H1 (cell line): ENCODE results near the gene CPA4. TPM values are rescaled to one million over a fixed set of nuclear protein-coding genes. Genes with fewer than 3 reads are reported as not detected.

Experiments
- CTCF ChIA-PET: fragments of 300-600 bp; sonication (Branson Sonifier 250); formaldehyde crosslinking; loops from one replicate; lab custom pipeline; 2021; ENCODE audit not compliant: partially characterized antibody; lab: Charles Lee
- POLR2A ChIA-PET: fragments of 300-600 bp; sonication (Branson Sonifier 250); formaldehyde crosslinking; loops from one replicate; lab custom pipeline; 2021; ENCODE audit warnings: inconsistent platforms; ENCODE audit not compliant: partially characterized antibody; lab: Charles Lee
- DNase-seq, 2 experiments: peaks; one replicate each; pipeline versions ENCODE4 v3.0.0 to v3.0.0-alpha.2; 2010 to 2022; ENCODE audit warnings: low spot score in 2 of 2, low read depth in 1 of 2, mixed read lengths in 1 of 2
- FAIRE-seq: peaks from 2 replicates; lab custom pipeline; 2011; peaks lifted over from hg19 to GRCh38; lab: Jason Lieb, UNC
- H2AFZ ChIP-seq: 2 replicates; pipeline ENCODE4 v1.8.1; 2012; ENCODE audit warnings: low read length, inconsistent platforms
- H2AK5ac ChIP-seq: 2 replicates; pipeline ENCODE4 v1.6.1; 2013; ENCODE audit warnings: low read depth, low read length
- H2BK120ac ChIP-seq: replicated peaks from 2 replicates; pipeline ENCODE3; 2013; ENCODE audit warnings: low read depth, low read length, inconsistent platforms
- H2BK12ac ChIP-seq: 2 replicates; pipeline ENCODE4 v1.6.1; 2013; ENCODE audit warnings: low read depth, low read length
- H2BK15ac ChIP-seq: 2 replicates; pipeline ENCODE4 v1.6.1; 2013; ENCODE audit warnings: low read length
- H2BK20ac ChIP-seq: 2 replicates; pipeline ENCODE4 v1.6.1; 2013; ENCODE audit warnings: low read length
- H2BK5ac ChIP-seq: 2 replicates; pipeline ENCODE4 v1.6.1; 2013; ENCODE audit warnings: low read depth, low read length
- H3K14ac ChIP-seq: 2 replicates; pipeline ENCODE4 v1.6.1; 2013; ENCODE audit warnings: inconsistent platforms; ENCODE audit not compliant: insufficient read length
- H3K18ac ChIP-seq: 2 replicates; pipeline ENCODE4 v1.6.1; 2013; ENCODE audit warnings: low read length; ENCODE audit errors: extremely low read depth
- H3K23ac ChIP-seq: 2 replicates; pipeline ENCODE4 v1.6.1; 2013; ENCODE audit warnings: inconsistent platforms; ENCODE audit not compliant: insufficient read length
- H3K23me2 ChIP-seq: 2 replicates; pipeline ENCODE4 v1.6.1; 2013; ENCODE audit warnings: low read depth, low read length
- H3K27ac ChIP-seq: 2 replicates; pipeline ENCODE4 v1.6.1; 2011; ENCODE audit warnings: low read depth, low read length, inconsistent platforms
- H3K27me3 ChIP-seq, 4 experiments: replicated peaks in 1 of 4; 1 replicate in 1 of 4; 2 replicates in 3 of 4; pipeline versions ENCODE4 v1.6.1 to v1.8.1; 2011 to 2013; ENCODE audit warnings: low read length in 3 of 4, mild to moderate bottlenecking in 3 of 4, inconsistent platforms in 2 of 4, mixed read lengths in 2 of 4, moderate library complexity in 1 of 4; ENCODE audit not compliant: control insufficient read depth in 3 of 4, insufficient read depth in 3 of 4; ENCODE audit errors: extremely low read depth in 1 of 4
- H3K36me3 ChIP-seq, 4 experiments: 2 replicates each; pipeline versions ENCODE4 v1.6.1 to v1.8.1; 2011 to 2013; ENCODE audit warnings: mild to moderate bottlenecking in 4 of 4, low read length in 3 of 4, moderate library complexity in 2 of 4, control low read depth in 1 of 4, inconsistent platforms in 1 of 4; ENCODE audit not compliant: insufficient read depth in 4 of 4, control insufficient read depth in 2 of 4
- H3K4ac ChIP-seq: replicated peaks from 2 replicates; pipeline ENCODE3; 2013; ENCODE audit warnings: low read length, low read depth, mixed read lengths, inconsistent platforms; ENCODE audit not compliant: insufficient read length
- H3K4me1 ChIP-seq, 4 experiments: replicated peaks in 1 of 4; 1 replicate in 1 of 4; 2 replicates in 3 of 4; pipeline versions ENCODE4 v1.6.1 to v1.8.1; 2011 to 2013; ENCODE audit warnings: low read length in 3 of 4, inconsistent platforms in 2 of 4, mixed read lengths in 1 of 4; ENCODE audit not compliant: insufficient read depth in 4 of 4, control insufficient read depth in 3 of 4
- H3K4me2 ChIP-seq, 2 experiments: 2 replicates each; pipeline versions ENCODE4 v1.6.1 to v1.8.1; 2011 to 2013; ENCODE audit warnings: low read depth in 2 of 2, low read length in 2 of 2, control low read depth in 1 of 2, inconsistent platforms in 1 of 2, mild to moderate bottlenecking in 1 of 2; ENCODE audit not compliant: insufficient read depth in 1 of 2
- H3K4me3 ChIP-seq, 4 experiments: fragments of 200-600, 300-600 bp in 1 of 4; sonication (generic), shearing (Covaris generic), sonication (Bioruptor Twin) in 1 of 4; 2 replicates each; pipeline versions ENCODE4 v1.5.1 to v1.8.1; 2011 to 2016; ENCODE audit warnings: low read length in 4 of 4, low read depth in 3 of 4, control low read depth in 2 of 4, inconsistent platforms in 2 of 4, mild to moderate bottlenecking in 2 of 4, mixed read lengths in 1 of 4, moderate library complexity in 1 of 4; ENCODE audit not compliant: insufficient read depth in 2 of 4; ENCODE audit errors: extremely low read depth in 1 of 4
- H3K56ac ChIP-seq: replicated peaks from 2 replicates; pipeline ENCODE3; 2013; ENCODE audit warnings: low read depth, mild to moderate bottlenecking, mixed read lengths, low read length, inconsistent platforms; ENCODE audit not compliant: insufficient read length
- H3K79me1 ChIP-seq: 2 replicates; pipeline ENCODE4 v1.6.1; 2013; ENCODE audit warnings: low read depth, low read length, control low read depth
- H3K79me2 ChIP-seq, 2 experiments: 2 replicates each; pipeline versions ENCODE4 v1.6.1 to v1.8.1; 2012 to 2013; ENCODE audit warnings: low read length in 2 of 2, mild to moderate bottlenecking in 2 of 2, inconsistent platforms in 1 of 2; ENCODE audit not compliant: insufficient read depth in 2 of 2, control insufficient read depth in 1 of 2
- H3K9ac ChIP-seq, 4 experiments: replicated peaks in 1 of 4; 1 replicate in 1 of 4; 2 replicates in 3 of 4; pipeline versions ENCODE4 v1.6.1 to v1.8.1; 2011 to 2013; ENCODE audit warnings: low read depth in 3 of 4, low read length in 3 of 4, control low read depth in 2 of 4, mild to moderate bottlenecking in 2 of 4, moderate library complexity in 2 of 4, inconsistent platforms in 1 of 4; ENCODE audit errors: extremely low read depth in 1 of 4
- H3K9me3 ChIP-seq, 2 experiments: 2 replicates each; pipeline versions ENCODE4 v1.6.1 to v1.8.1; 2012 to 2013; ENCODE audit warnings: mild to moderate bottlenecking in 2 of 2, moderate library complexity in 2 of 2, control low read depth in 1 of 2, inconsistent platforms in 1 of 2, low read depth in 1 of 2, low read length in 1 of 2, mixed read lengths in 1 of 2; ENCODE audit not compliant: insufficient read depth in 2 of 2
- H4K20me1 ChIP-seq, 2 experiments: replicated peaks in 1 of 2; 2 replicates each; pipeline versions ENCODE3 to v1.8.1; 2011 to 2013; ENCODE audit warnings: inconsistent platforms in 2 of 2, low read length in 2 of 2, mild to moderate bottlenecking in 1 of 2; ENCODE audit not compliant: insufficient read depth in 2 of 2, control insufficient read depth in 1 of 2
- H4K5ac ChIP-seq: 2 replicates; pipeline ENCODE4 v1.6.1; 2013; ENCODE audit warnings: low read length, low read depth, mixed read lengths, inconsistent platforms; ENCODE audit not compliant: insufficient read length
- H4K8ac ChIP-seq: 2 replicates; pipeline ENCODE4 v1.8.0; 2013; ENCODE audit warnings: mild to moderate bottlenecking, moderate library complexity, low read length, inconsistent platforms; ENCODE audit not compliant: insufficient read depth; ENCODE audit errors: extremely low read depth
- H4K91ac ChIP-seq: replicated peaks from 2 replicates; pipeline ENCODE3; 2013; ENCODE audit warnings: low read length, mixed read lengths, inconsistent platforms; ENCODE audit not compliant: insufficient read length
- BRCA1 ChIP-seq: IDR thresholded peaks from 2 replicates; pipeline ENCODE4 v1.6.1; 2012; ENCODE audit warnings: low read depth, low read length, improper control_type of control experiment
- EGR1 ChIP-seq: IDR thresholded peaks from 2 replicates; pipeline ENCODE4 v1.6.1; 2011; ENCODE audit warnings: low read depth, low read length, borderline replicate concordance
- GABPA ChIP-seq: IDR thresholded peaks from 2 replicates; pipeline ENCODE4 v1.6.1; 2011; ENCODE audit warnings: mild to moderate bottlenecking, low read length, moderate library complexity, borderline replicate concordance; ENCODE audit not compliant: insufficient read depth
- KDM1A ChIP-seq: fragments of 200-600, 300-600 bp; sonication (generic); IDR thresholded peaks from 2 replicates; pipeline ENCODE4 v1.7.1; 2016; ENCODE audit warnings: mild to moderate bottlenecking, low read length, borderline replicate concordance
- RAD21 ChIP-seq, 2 experiments: IDR thresholded peaks in 1 of 2; conservative IDR thresholded peaks in 1 of 2; 2 replicates each; pipeline ENCODE4 v1.6.1; 2011; ENCODE audit warnings: low read depth in 2 of 2, low read length in 2 of 2, improper control_type of control experiment in 1 of 2, inconsistent platforms in 1 of 2, mild to moderate bottlenecking in 1 of 2, moderate library complexity in 1 of 2
- RFX5 ChIP-seq: IDR thresholded peaks from 2 replicates; pipeline ENCODE4 v1.6.1; 2011; ENCODE audit warnings: low read depth, low read length, improper control_type of control experiment, borderline replicate concordance
- RNF2 ChIP-seq: fragments of 200-900, 300-1000 bp; sonication (generic); IDR thresholded peaks from 2 replicates; pipeline ENCODE4 v1.7.1; 2016; ENCODE audit warnings: borderline replicate concordance, low read depth, mild to moderate bottlenecking, antibody characterized with exemption, low read length; ENCODE audit not compliant: poor library complexity, severe bottlenecking; ENCODE audit errors: missing control alignments
- SP2 ChIP-seq: IDR thresholded peaks from 2 replicates; pipeline ENCODE4 v1.6.1; 2012; ENCODE audit warnings: mild to moderate bottlenecking, low read length, inconsistent platforms
- SUZ12 ChIP-seq: fragments of 200-600 bp; sonication (generic); IDR thresholded peaks from 2 replicates; pipeline ENCODE4 v1.6.1; 2012; ENCODE audit warnings: mild to moderate bottlenecking, inconsistent platforms, low read length, moderate library complexity, mixed read lengths
- ZNF274 ChIP-seq: IDR thresholded peaks from 2 replicates; pipeline ENCODE4 v1.7.0; 2012; ENCODE audit warnings: low read length, borderline replicate concordance; ENCODE audit errors: extremely low read depth
- WGBS, 2 experiments: shearing (Covaris generic) in 1 of 2; methylation state at CpG; one replicate each; pipeline versions ENCODE4 v1.1.6 to v1.1.7; 2013 to 2015; ENCODE audit warnings: low lambda C conversion rate in 2 of 2, mixed read lengths in 2 of 2, inconsistent platforms in 1 of 2, low coverage in 1 of 2, missing lambda C conversion rate in 1 of 2; ENCODE audit not compliant: insufficient replicate concordance in 2 of 2, insufficient coverage in 1 of 2, insufficient read length in 1 of 2; ENCODE audit errors: extremely low coverage in 1 of 2, missing lambda C conversion rate in 1 of 2; 5-methylcytosine and 5-hydroxymethylcytosine counted together
- polyA plus RNA-seq, 7 experiments: library from polyadenylated mRNA; depleted of rRNA in 3 of 7; stranded (reverse) in 5 of 7; unstranded in 2 of 7; fragments of >200 nt in 5 of 7; fragments of 200-250 nt in 2 of 7; gene quantifications; 1 replicate in 5 of 7; 2 replicates in 1 of 7; 4 replicates in 1 of 7; pipeline versions ENCODE4 v1.2.1 to v1.2.3, GENCODE V29; 2011 to 2013; ENCODE audit warnings: missing spikeins in 2 of 7, mixed read lengths in 2 of 7
- total RNA-seq: library from RNA; stranded (reverse); fragmentation: NEBNext Ultra II Directional; extraction: Animal tissue kit (Norgen Biotek cat#: 25700); gene quantifications from 2 replicates; pipeline ENCODE4 v1.2.1, GENCODE V29; 2021
- TF ChIP-seq, protein P1 (sequence below): IDR thresholded peaks from 2 replicates; pipeline ENCODE4 v1.6.1; 2012; ENCODE audit warnings: inconsistent platforms

CPA4 gene
- total and polyA plus RNA-seq, 2 of the 8 experiments (the other 6 are each of a cell fraction or from before 2014, with no cell fraction given): 0.03 TPM; not detected in 1

DNA sequence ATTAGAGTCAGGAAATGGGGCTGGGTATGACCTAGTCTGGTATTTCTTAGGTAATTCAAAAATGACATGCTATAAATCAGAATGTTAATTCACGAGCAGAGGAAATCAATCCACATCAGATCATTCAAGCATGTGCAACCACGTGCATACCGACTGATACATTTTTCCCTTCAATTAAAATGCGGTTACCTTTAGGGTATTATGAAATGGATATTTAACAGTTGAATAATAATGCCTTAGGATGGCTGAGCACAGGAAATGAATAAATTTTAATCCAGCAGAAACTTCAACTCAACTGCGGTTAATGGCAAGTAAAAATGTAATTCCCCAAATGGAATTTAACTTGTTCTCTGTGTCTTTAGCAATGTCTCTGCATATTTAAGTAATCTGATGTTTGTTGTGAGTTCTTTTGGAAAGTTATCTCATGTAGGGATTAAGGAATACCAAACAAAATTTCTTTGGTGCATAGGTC is 17.1 kb upstream of the CPA4 start:
- Histone ChIP-seq H3K4me3 (no peak overlapping the region), H2BK120ac (no peak overlapping the region), H2AFZ (0 out of 2 replicates have a peak overlapping the region, but pooled peaks have one; percentile 4), H2AK5ac (no peak overlapping the region), H3K23me2 (no peaks in the 10 kb centered on the region; the same call in 1 of the 2 replicates), H3K4me1 (peaks cover 6 to 27% (median 17%) of the 10 kb centered on the region in 4 experiments), H4K91ac (no peak overlapping the region), H3K79me2 (no peaks in the 10 kb centered on the region), H3K4me2 (0 out of 4 replicates have a peak overlapping the region, but pooled peaks of 1 of the 2 experiments have one; percentile 4), H3K79me1 (no peaks in the 10 kb centered on the region), H3K18ac (no peak overlapping the region), H3K4ac (no peak overlapping the region), H2BK20ac (no peak overlapping the region), H3K23ac (no peak overlapping the region), H3K36me3 (no peaks in the 10 kb centered on the region), H3K27me3 (no peaks in the 10 kb centered on the region), H2BK12ac (no peak overlapping the region), H3K56ac (no peak overlapping the region), H3K9ac (no peak overlapping the region), H2BK15ac (no peak overlapping the region), H2BK5ac (no peak overlapping the region), H3K9me3 (no peaks in the 10 kb centered on the region), H4K8ac (no peak overlapping the region), H4K20me1 (no peaks in the 10 kb centered on the region), H4K5ac (peak overlapping the region; percentile 3), H3K14ac (no peak overlapping the region), H3K27ac (no peak overlapping the region)
- CTCF ChIA-PET: interaction anchor here (0.7 kb wide), 1 partner anchor 1038 kb away, joined by 3 read pairs; no protein-coding TSS in a partner anchor
- FAIRE-seq (no peak), DNase-seq (no peak)
- WGBS, 2 experiments: 73% methylated on average over 5 of the region's 5 CpGs; no CpG with 5 or more reads in 1 of the 2 experiments
- TF ChIP-seq SP2 (no peak), GABPA (no peak), RNF2 (no peak), BRCA1 (no peak), SUZ12 (no peak), EGR1 (no peak), KDM1A (no peak), ZNF274 (no peak), RAD21 (IDR thresholded peaks at IDR 0.05 in 1 of 2, conservative IDR thresholded peaks at IDR 0.05 in 1 of 2; ENCODE audit: low read depth in 2 of 2, low read length in 2 of 2) (no peak), RFX5 (no peak)
- TF ChIP-seq, protein P1, sequence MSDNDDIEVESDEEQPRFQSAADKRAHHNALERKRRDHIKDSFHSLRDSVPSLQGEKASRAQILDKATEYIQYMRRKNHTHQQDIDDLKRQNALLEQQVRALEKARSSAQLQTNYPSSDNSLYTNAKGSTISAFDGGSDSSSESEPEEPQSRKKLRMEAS: no peak
- POLR2A ChIA-PET: interaction anchor here (0.6 kb wide), 1 partner anchor 1050 kb away, joined by 3 read pairs; no protein-coding TSS in a partner anchor
